ENCODE data around the gene KRTAP10-5.

GRCh38 chr21:44601596-44602462 lies 21.4 kb upstream of the KRTAP10-5 start:
- TF ChIP-seq MAX (CRISPR knock-in tag; IDR thresholded peaks at IDR 0.05) (no peak), CTCF (IDR thresholded peaks at IDR 0.05) (no peak), CREM (CRISPR knock-in tag; IDR thresholded peaks at IDR 0.05) (no peak), FOXJ3 (CRISPR knock-in tag; IDR thresholded peaks at IDR 0.05; ENCODE audit: borderline replicate concordance) (no peak), ATF2 (CRISPR knock-in tag; IDR thresholded peaks at IDR 0.05; ENCODE audit: borderline replicate concordance, low read depth) (no peak), E2F5 (CRISPR knock-in tag; IDR thresholded peaks at IDR 0.05) (no peak), ATF3 (CRISPR knock-in tag; conservative IDR thresholded peaks at IDR 0.05) (no peak)
